ENCODE measurements around the gene CLEC16A.
"Not testable (repeated sequence)": the region's sequence is repeated elsewhere in the genome, so short reads cannot be mapped to it uniquely, and the experiment has no call there.

The CLEC16A gene

GRCh38 chr16:10926094-10926493 is 18.3 kb upstream of the CLEC16A start:
- no peak for DNase-seq (ENCODE audit: low spot score)

- DNase-seq (ENCODE audit: low spot score), result no peak
Observed at GRCh38 chr16:10926867-10927266, 17.5 kb upstream of the CLEC16A start.

GRCh38 chr16:10927497-10928112 is 16.8 kb upstream of the CLEC16A start:
- no peak for DNase-seq (ENCODE audit: low spot score)

GRCh38 chr16:10929097-10929496 is 15.3 kb upstream of the CLEC16A start:
- not testable (repeated sequence) for DNase-seq (ENCODE audit: low spot score)

GRCh38 chr16:10929853-10930754 is 14.3 kb upstream of the CLEC16A start:
- DNase-seq (ENCODE audit: low spot score), result no peak

GRCh38 chr16:10930755-10931093 is 13.6 kb upstream of the CLEC16A start:
- DNase-seq (ENCODE audit: low spot score), result no peak

- DNase-seq (ENCODE audit: low spot score), result no peak
Observed at GRCh38 chr16:10931134-10931533, 13.2 kb upstream of the CLEC16A start.

GRCh38 chr16:10931977-10932632 is 12.3 kb upstream of the CLEC16A start:
- DNase-seq (ENCODE audit: low spot score), result no peak

GRCh38 chr16:10932959-10933710 is 11.2 kb upstream of the CLEC16A start:
- DNase-seq (ENCODE audit: low spot score), result no peak

- no peak for DNase-seq (ENCODE audit: low spot score)
Observed at GRCh38 chr16:10933865-10934264, 10.5 kb upstream of the CLEC16A start.

- no peak for DNase-seq (ENCODE audit: low spot score)
Observed at GRCh38 chr16:10934325-10935107, 9.8 kb upstream of the CLEC16A start.

GRCh38 chr16:10935226-10935915 is 9.0 kb upstream of the CLEC16A start:
- no peak for DNase-seq (ENCODE audit: low spot score)

GRCh38 chr16:10936272-10936984 is 7.9 kb upstream of the CLEC16A start:
- DNase-seq (ENCODE audit: low spot score), result no peak

- no peak for DNase-seq (ENCODE audit: low spot score)
Observed at GRCh38 chr16:10937068-10937859, 7.1 kb upstream of the CLEC16A start.

GRCh38 chr16:10938321-10938720 is 6.0 kb upstream of the CLEC16A start:
- DNase-seq (ENCODE audit: low spot score), result peak; percentile 30

GRCh38 chr16:10938796-10939648 is 5.3 kb upstream of the CLEC16A start:
- no peak for DNase-seq (ENCODE audit: low spot score)

GRCh38 chr16:10939649-10940234 is 4.6 kb upstream of the CLEC16A start:
- DNase-seq (ENCODE audit: low spot score), result no peak

GRCh38 chr16:10940501-10941079 is 3.8 kb upstream of the CLEC16A start:
- no peak for DNase-seq (ENCODE audit: low spot score)

Measured in CD4-positive, alpha-beta T cell treated with Interleukin-2 at 100 ng/mL for 4 hours (primary cell).